Kidney tubule cell (primary cell): ENCODE results near the gene RHOF.
A peak's percentile ranks its signal among the peaks of the same experiment; 100 is the strongest.

Source experiments
- DNase-seq: peaks from one replicate; pipeline ENCODE4 v3.0.0-alpha.2; 2018; ENCODE audit warnings: low spot score

Gene RHOF

GRCh38 chr12:121792607-121793439 lies 665 bp downstream of the RHOF start:
- peak; percentile 52 for DNase-seq

DNA sequence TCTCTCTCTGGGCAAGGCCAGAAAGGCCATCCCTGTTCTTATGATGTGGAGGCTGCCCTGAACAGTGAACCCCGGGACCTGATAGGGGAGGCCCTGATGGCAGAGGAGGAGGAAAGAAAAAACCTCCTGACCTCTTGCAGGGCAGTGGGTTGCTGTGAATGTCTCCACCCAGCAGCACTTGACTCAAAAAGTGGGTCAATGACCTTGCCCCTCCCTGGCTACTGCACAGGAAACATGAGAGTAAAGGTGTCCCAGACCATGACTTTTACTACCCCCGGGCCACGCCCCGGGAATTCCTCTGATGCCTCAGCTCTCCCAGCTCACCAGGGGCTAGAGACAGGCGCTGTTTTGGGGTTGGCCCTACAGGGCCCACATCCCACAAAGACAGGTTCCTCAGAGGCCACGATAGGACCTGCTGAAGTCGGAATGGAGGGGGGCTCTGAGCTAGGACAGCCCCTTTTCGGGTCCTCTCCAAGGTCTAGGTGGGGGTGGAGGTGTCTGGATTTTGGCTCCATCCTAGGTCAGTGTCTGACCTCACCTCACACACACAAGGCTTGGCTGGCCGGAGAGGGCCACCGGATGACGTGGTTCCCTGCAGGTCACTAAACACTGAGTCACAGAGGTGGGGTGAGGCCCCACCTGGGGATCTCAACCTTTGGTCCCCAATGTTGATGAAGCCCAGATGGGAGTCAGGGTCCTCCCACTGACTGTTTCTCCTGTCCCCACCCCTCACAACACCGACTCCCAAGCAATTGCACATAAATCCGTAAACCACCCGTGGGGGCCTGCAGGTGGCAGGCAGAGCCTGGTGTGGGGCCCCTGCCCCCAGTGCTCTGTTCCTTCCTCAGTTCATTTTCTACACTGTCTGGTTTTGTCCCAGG lies 1.6 kb downstream of the RHOF start:
- DNase-seq, result peak; percentile 89

GRCh38 chr12:121790785-121791184 lies 2.7 kb downstream of the RHOF start:
- DNase-seq, result peak; percentile 64

DNA sequence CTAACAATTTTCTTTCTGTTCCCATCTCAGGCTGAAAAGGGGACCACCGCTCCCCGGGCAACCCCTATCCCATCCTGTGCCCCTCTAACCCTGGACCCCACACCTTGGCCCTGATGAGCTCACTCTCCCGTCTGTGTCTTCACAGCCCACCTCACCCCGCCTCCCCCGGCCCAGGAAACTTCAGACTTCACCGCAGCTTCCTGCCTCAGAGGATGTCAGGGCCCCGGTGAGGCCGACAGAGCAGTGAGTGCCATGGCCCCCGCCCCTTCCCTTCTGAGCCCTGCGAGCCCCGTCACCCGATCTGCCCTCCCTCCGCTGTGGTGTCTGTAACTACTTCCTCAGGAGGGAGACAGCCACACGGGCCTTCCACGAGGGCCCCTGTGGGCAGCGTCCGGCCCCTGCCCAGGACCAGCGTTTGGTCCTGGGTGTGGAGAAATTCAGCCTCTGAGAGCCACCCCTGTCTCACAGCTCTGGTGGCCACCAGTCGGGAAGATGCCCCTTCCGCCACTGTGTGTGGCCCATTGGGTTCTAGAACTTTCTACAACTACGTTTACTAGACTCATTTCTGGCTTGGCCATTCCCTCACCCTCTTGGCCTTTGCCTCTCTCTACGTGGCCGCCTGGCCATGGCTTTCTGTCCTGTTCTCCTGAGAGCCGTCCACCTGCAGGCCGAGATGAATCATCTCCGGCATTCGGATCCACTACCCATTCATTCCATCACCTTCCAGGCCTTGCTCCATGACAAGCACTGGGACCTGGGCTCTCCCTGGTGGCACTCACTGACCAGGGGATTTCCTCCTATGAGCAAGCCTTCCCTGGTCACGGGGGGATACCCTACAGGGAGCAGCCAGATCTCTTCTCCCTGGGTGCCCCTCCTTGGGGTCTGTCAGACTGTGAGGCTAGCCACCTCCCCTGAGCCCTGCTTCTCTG lies 3.4 kb downstream of the RHOF start:
- peak; percentile 92 for DNase-seq

- DNase-seq, result no peak
Observed at GRCh38 chr12:121789233-121789781, 4.2 kb downstream of the RHOF start.

- DNase-seq, result peak; percentile 69
Observed at GRCh38 chr12:121788176-121788818, 5.2 kb downstream of the RHOF start.

GRCh38 chr12:121787063-121788025 lies 6.1 kb downstream of the RHOF start:
- DNase-seq, result peak; percentile 78

- DNase-seq, result peak; percentile 99
Observed at GRCh38 chr12:121786440-121786825, 7.1 kb downstream of the RHOF start.

GRCh38 chr12:121784460-121784859 lies 9.0 kb downstream of the RHOF start:
- DNase-seq, result peak; percentile 96

GRCh38 chr12:121783766-121784165 lies 9.7 kb downstream of the RHOF start:
- DNase-seq, result peak; percentile 69

DNA sequence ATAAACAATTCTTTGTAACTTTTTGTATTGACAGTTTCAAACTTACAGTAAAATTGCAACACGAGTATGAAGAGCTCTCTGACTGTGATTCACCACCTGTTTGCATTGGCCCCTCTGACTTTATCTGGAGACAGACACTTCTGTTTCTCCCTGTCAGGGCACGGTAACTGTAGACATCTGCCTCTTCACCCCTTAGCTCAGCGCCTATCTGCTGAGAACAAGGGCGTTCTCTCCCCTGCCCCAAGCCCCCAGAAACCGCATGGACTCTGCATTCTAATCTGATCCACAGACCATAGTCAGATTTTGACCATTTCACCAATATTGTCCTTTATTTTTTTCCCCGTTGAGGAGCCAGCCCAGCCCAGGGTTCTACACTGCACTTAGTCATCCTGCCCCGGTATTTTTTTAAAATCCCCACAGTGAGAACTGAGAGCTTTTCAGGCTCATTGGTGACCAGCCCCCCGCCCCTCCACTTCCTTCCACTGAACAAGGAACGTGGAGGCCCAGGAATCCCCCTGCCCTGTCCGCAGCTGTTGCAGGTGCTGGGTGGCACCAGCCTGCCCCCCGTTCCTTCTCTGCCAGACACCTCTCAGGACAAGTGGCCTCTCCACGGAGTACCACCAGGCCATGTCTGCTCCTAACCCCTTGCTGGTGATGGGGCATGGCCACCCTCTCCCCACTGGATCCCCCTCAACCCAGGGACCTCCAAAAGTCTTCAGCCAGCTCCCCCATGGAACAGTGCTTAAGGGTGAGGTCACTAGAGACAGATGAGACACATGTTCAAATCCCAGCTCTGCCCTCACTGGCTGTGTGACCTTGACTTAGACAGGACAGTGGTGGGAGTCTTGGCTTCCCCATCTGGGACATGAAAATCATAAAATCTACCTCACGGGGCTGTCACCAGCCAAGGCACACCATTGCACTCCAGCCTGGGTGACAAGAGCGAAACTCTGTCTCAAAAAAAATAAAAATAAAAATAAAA lies 11.2 kb downstream of the RHOF start:
- DNase-seq, result no peak

DNA sequence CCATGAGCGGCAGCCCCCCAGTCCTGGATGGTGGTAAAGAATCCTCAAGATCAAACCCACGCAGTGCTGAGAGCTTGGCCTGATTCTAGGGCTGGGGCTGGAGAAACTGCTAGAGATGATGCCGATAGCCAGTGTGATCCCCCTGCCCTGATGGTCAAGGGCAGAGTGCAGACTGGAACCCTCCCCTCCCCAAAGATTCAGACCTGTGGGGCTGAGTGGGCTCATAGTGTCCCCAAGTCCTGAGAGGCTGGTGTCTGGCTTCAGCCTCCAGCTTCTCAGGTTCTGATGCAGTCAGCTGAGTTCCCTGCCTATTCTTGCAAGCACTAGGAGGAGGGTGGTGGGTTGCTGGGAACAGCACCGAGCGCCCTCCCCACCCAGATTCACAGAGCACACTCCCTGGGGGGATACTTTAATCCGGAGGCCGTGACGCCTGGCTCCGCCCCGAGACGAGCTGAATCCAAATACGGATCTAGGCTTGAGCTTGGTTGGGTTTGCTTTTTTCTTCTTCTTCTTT lies 11.9 kb downstream of the RHOF start:
- DNase-seq, result no peak

- no peak for DNase-seq
Observed at GRCh38 chr12:121780429-121780828, 13.1 kb downstream of the RHOF start.

DNA sequence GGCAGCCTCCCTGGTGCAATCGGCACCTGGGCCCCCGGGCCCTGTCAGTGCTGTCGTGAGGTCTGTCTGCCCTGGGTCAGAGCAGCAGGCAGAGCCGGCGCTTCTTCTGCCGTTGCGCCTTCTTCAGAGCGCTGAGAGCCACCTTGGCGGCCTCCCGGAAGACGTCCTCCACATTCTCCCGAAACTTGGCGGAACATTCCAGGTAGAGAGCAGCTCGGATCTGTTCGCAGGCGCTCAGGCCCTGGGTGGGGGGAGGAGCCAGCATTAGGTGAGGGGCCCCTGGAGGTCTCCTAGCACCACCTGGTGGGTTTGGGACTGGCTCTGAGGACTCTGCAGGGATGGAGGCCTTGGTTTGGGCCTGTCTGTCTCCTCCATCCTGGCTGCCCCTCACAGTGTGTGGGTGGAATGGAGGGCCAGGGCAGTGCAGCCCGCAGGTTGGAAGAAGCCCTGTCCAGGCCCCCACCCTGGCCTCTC lies 14.0 kb downstream of the RHOF start:
- no peak for DNase-seq

GRCh38 chr12:121778567-121779421 lies 14.7 kb downstream of the RHOF start:
- no peak for DNase-seq

DNA sequence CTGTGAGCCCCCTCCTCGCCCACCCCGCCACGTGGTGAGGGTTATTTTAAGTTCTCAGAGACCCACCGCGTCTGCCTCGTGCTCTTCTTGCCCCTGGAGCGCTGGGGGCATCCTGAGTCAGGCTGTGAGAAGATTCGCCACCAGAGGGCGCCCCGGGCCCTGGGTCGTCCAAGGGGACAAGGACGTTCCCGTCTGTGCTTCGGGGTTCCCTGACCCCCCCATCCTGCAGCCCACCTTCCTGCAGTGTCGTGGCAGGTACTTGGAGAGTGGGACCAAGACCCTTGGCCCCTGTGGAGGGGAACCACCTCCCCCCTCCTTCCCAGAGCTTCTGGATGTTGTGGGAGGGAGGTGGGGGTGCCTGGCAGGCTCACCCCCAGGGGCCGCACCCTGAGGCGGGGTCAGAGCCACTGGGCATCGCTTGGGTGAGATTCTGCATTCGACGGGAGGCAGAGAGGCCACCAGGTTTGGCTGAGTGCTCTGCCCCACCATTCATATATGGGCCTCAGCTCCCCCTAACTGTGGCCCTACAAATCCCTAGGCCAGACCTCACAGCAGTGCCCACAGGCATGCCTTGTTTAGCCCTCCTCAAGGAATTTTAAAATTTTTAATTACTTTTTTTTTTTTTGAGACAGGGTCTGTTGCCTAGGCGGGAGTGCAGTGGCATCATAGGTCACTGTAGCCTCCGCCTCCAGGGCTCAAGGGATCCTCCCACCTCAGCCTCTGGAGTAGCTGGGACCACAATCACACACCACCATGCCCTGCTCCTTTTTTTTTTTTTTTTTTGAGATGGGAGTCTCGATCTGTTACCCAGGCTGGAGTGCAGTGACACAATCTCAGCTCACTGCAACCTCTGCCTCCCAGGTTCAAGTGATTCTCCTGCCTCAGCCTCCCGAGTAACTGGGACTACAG lies 17.0 kb downstream of the RHOF start:
- peak; percentile 73 for DNase-seq
